ENCODE measurements around the gene BGN.

BGN gene

GRCh38 chrX:153462291-153462690 lies 32.5 kb upstream of the BGN start:
- DNase-seq, result no peak

GRCh38 chrX:153463031-153463430 lies 31.7 kb upstream of the BGN start:
- no peak for DNase-seq

- no peak for DNase-seq
Measured at GRCh38 chrX:153463556-153463955, 31.2 kb upstream of the BGN start.

- DNase-seq, result no peak
Measured at GRCh38 chrX:153464116-153464515, 30.7 kb upstream of the BGN start.

- DNase-seq, result no peak
Measured at GRCh38 chrX:153465691-153466380, 28.9 kb upstream of the BGN start.

GRCh38 chrX:153468008-153468580 lies 26.7 kb upstream of the BGN start:
- DNase-seq, result no peak

- DNase-seq, result peak; percentile 7 to 16
Measured at GRCh38 chrX:153469811-153470410, 24.9 kb upstream of the BGN start.

GRCh38 chrX:153470411-153471363 lies 24.1 kb upstream of the BGN start, which contains the start of gene HAUS7:
Gene HAUS7, minus strand, starts transcription at chrX:153470576. Its CDS starts 19 bp downstream, at chrX:153470557.
- peak; percentile 81 to 83 for DNase-seq

GRCh38 chrX:153471663-153472280 lies 23.0 kb upstream of the BGN start:
- no peak for DNase-seq

- DNase-seq, result no peak
Measured at GRCh38 chrX:153473126-153473525, 21.7 kb upstream of the BGN start.

- DNase-seq, result no peak
Measured at GRCh38 chrX:153474266-153474665, 20.5 kb upstream of the BGN start.

GRCh38 chrX:153474718-153475117 lies 20.1 kb upstream of the BGN start:
- peak in 1 of 2 donors; percentile 3 for DNase-seq

GRCh38 chrX:153475271-153475670 lies 19.5 kb upstream of the BGN start:
- no peak for DNase-seq

GRCh38 chrX:153475751-153476281 lies 19.0 kb upstream of the BGN start:
- DNase-seq, result no peak

- DNase-seq, result no peak
Measured at GRCh38 chrX:153476666-153477363, 18.0 kb upstream of the BGN start.

GRCh38 chrX:153477364-153477857 lies 17.4 kb upstream of the BGN start:
- no peak for DNase-seq

GRCh38 chrX:153477901-153478300 lies 16.9 kb upstream of the BGN start:
- DNase-seq, result no peak

- DNase-seq, result no peak
Measured at GRCh38 chrX:153478746-153479145, 16.0 kb upstream of the BGN start.

- DNase-seq, result no peak
Measured at GRCh38 chrX:153481043-153481442, 13.7 kb upstream of the BGN start.

GRCh38 chrX:153482376-153483015 lies 12.3 kb upstream of the BGN start:
- DNase-seq, result no peak

Data from inflammatory macrophage treated with lipopolysaccharide for 1 hour (primary cell).